GM19099 (cell line): ENCODE measurements around the gene DHRS1.

Experiments
- POLR2A ChIP-seq: IDR thresholded peaks from 3 replicates; pipeline ENCODE4 v1.6.1; 2011; ENCODE audit warnings: low read depth; ENCODE audit not compliant: insufficient read length; ENCODE audit errors: extremely low read depth

Gene DHRS1

GRCh38 chr14:24267516-24267915 lies 32.1 kb downstream of the DHRS1 start:
- no peak for TF ChIP-seq POLR2A

- no peak for TF ChIP-seq POLR2A
These were observed 33.0 kb downstream of the DHRS1 start for GRCh38 chr14:24266344-24267244.

GRCh38 chr14:24264298-24264697 lies 35.3 kb downstream of the DHRS1 start:
- no peak for TF ChIP-seq POLR2A

- TF ChIP-seq POLR2A: no peak
These were observed 35.7 kb downstream of the DHRS1 start for GRCh38 chr14:24263848-24264247.

GRCh38 chr14:24262821-24263733 lies 36.5 kb downstream of the DHRS1 start, which contains the start of gene TGM1:
Gene TGM1, minus strand, starts transcription at chr14:24263177. Its CDS starts 825 bp downstream, at chr14:24262352.
- TF ChIP-seq POLR2A: no peak

GRCh38 chr14:24261969-24262327 lies 37.6 kb downstream of the DHRS1 start:
- TF ChIP-seq POLR2A: no peak

GRCh38 chr14:24261256-24261968 lies 38.2 kb downstream of the DHRS1 start:
- no peak for TF ChIP-seq POLR2A

GRCh38 chr14:24260780-24261157 lies 38.8 kb downstream of the DHRS1 start:
- TF ChIP-seq POLR2A: no peak

- TF ChIP-seq POLR2A: no peak
These were observed 39.4 kb downstream of the DHRS1 start for GRCh38 chr14:24260026-24260779.

- TF ChIP-seq POLR2A: no peak
These were observed 40.1 kb downstream of the DHRS1 start for GRCh38 chr14:24259282-24260025.

- no peak for TF ChIP-seq POLR2A
These were observed 40.9 kb downstream of the DHRS1 start for GRCh38 chr14:24258548-24259265.

- no peak for TF ChIP-seq POLR2A
These were observed 41.5 kb downstream of the DHRS1 start for GRCh38 chr14:24258119-24258518.

GRCh38 chr14:24256960-24257359 lies 42.6 kb downstream of the DHRS1 start:
- no peak for TF ChIP-seq POLR2A
